Body of pancreas (tissue), 4 donors: Measurements from ENCODE around the gene GRIK3. TPM values are rescaled to one million over a fixed set of nuclear protein-coding genes. Genes with fewer than 3 reads are reported as not detected.

ENCODE experiments used
- ATAC-seq: fragments of 150-250 bp; one replicate; pipeline ENCODE4 v1.9.1; 2016
- DNase-seq, 4 donors: peaks; one replicate each; pipeline ENCODE4 v3.0.0-alpha.2; 2019
- H3K27ac ChIP-seq, 4 donors: fragments of 200-600 bp; sonication (generic); 1 replicate in 3 of 4; 2 replicates in 1 of 4; pipeline versions ENCODE4 v1.5.1 to v1.6.1; 2016 to 2019; ENCODE audit warnings: mild to moderate bottlenecking in 1 of 4, mixed read lengths in 1 of 4, moderate library complexity in 1 of 4
- H3K27me3 ChIP-seq, 2 donors: fragments of 200-600 bp; sonication (generic); one replicate each; pipeline ENCODE4 v1.6.0; 2016; ENCODE audit warnings: mild to moderate bottlenecking in 1 of 2
- H3K36me3 ChIP-seq, 2 donors: fragments of 200-600 bp; sonication (generic); replicated peaks in 1 of 2; 2 replicates each; pipeline ENCODE4 v1.5.1; 2016; ENCODE audit warnings: low read depth in 2 of 2; ENCODE audit not compliant: insufficient read depth in 1 of 2
- H3K4me1 ChIP-seq: fragments of 200-600 bp; sonication (generic); one replicate; pipeline ENCODE4 v1.6.0; 2016
- H3K4me3 ChIP-seq, 2 donors: fragments of 200-600 bp; sonication (generic); 1 replicate in 1 of 2; 2 replicates in 1 of 2; pipeline ENCODE4 v1.5.1; 2016 to 2019
- H3K9me3 ChIP-seq, 3 donors: fragments of 200-600 bp; sonication (generic); 1 replicate in 2 of 3; 2 replicates in 1 of 3; pipeline ENCODE4 v1.5.1; 2016
- POLR2A ChIP-seq, 3 donors: fragments of 450-650 bp; IDR thresholded peaks; one replicate each; pipeline ENCODE4 v1.6.1; 2016; ENCODE audit warnings: antibody characterized with exemption in 3 of 3, mild to moderate bottlenecking in 2 of 3
- WGBS, 2 donors: methylation state at CpG; one replicate each; pipeline ENCODE4 v1.1.5; 2017; 5-methylcytosine and 5-hydroxymethylcytosine counted together
- intact Hi-C: fragments of 100-400 bp; cut with DNase I; formaldehyde crosslinking; loops from one replicate; pipeline ENCODE4 v1.15.1; 2023
- total RNA-seq, 2 donors: library from RNA; depleted of rRNA; stranded (reverse); fragments of >200 nt; gene quantifications; one replicate each; pipeline ENCODE4 v1.1.0, GENCODE V29; 2016
- TF ChIP-seq, protein P1 (sequence below), 7 experiments: fragments of 450-650 bp in 4 of 7; fragments of 200-600 bp in 3 of 7; sonication (generic) in 3 of 7; IDR thresholded peaks; one replicate each; pipeline ENCODE4 v1.5.1; 2016 to 2019; ENCODE audit warnings: antibody characterized with exemption in 7 of 7

GRIK3 gene
- total RNA-seq, 2 donors from 2014 or later, result under 0.01 to 0.99 TPM

DNA sequence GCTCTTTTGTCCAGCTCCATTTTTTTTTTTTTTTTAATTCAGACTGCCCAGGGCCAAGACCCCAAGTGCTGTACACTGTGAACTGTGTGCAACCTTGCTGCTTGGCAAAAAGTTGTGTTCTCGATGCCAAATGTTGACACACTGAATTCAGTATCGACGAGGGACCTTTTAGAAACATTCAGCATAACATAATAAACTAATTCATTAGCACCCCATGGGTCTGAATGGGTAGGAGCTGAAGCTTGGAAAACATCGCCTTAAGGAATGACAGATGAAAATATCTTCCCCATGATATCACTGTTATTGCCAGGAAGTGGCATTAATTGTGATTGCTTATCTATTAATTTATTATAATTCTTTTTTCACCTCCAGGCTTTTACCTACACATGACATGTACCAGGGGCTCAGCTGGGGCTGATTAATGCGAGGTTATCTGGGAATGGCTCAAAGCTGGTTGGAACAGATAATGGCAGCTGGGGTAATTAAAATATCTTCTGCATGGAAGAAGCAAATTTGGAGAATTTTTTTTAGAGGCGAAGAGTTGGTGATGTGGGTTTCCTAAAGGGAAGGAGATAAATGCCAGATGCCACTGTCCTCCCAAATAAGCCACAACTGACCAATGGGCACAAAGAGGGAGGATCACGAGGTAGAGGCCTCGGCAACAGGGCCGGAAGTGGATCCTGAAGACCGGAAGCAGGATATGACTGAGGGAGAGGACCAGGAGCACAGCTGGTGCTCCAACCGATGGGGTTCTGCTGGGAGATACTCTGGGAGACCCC, 169.3 kb downstream of the GRIK3 start:
- ATAC-seq, result peak; percentile 30
- WGBS, 2 donors, result 52 to 55% methylated on average over 11 of the region's 11 CpGs
- intact Hi-C loops, result no loop called here
- TF ChIP-seq POLR2A (IDR thresholded peaks at IDR 0.05), result no peak
- TF ChIP-seq, protein P1, sequence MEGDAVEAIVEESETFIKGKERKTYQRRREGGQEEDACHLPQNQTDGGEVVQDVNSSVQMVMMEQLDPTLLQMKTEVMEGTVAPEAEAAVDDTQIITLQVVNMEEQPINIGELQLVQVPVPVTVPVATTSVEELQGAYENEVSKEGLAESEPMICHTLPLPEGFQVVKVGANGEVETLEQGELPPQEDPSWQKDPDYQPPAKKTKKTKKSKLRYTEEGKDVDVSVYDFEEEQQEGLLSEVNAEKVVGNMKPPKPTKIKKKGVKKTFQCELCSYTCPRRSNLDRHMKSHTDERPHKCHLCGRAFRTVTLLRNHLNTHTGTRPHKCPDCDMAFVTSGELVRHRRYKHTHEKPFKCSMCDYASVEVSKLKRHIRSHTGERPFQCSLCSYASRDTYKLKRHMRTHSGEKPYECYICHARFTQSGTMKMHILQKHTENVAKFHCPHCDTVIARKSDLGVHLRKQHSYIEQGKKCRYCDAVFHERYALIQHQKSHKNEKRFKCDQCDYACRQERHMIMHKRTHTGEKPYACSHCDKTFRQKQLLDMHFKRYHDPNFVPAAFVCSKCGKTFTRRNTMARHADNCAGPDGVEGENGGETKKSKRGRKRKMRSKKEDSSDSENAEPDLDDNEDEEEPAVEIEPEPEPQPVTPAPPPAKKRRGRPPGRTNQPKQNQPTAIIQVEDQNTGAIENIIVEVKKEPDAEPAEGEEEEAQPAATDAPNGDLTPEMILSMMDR (IDR thresholded peaks at IDR 0.05), result no peak
- H3K27ac ChIP-seq, result no peak overlapping the region
- H3K9me3 ChIP-seq, result no peaks in the 10 kb centered on the region
- no peaks in the 10 kb centered on the region for H3K4me1 ChIP-seq
- DNase-seq, result no peak
- H3K36me3 ChIP-seq, result no peaks in the 10 kb centered on the region
- H3K27me3 ChIP-seq, result no peaks in the 10 kb centered on the region
- H3K4me3 ChIP-seq, result no peak overlapping the region

DNA sequence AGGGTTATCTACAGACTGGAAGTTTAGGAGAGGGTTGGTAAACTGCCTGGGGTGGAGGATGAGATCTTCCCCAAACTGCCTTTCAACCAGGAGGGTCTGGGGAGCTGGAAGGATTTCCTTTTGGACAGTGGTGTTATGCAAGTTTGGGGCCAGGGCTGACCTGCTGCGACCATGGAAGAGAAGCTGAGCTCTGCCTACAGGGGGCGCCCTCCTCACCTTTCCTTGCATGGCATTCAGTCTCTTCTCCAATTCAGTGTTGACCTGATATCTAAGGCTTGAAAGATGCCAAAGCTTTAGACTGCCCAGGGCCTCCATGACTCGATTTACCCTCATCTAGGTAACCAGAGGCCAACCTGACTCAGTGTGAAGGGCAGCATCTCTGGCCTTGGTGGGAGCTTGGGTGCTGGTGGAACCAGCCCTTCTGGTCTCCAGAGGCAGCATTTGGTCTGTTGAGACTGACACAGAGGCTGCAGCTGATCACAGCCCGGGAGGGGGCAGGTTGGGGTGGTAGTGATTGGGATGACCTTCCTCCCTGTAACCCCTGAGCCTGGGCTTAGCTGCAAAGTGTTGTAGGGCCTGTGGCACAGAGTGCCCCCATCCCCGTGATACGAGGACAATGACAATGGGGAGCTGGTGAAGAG, 170.0 kb downstream of the GRIK3 start:
- ATAC-seq (no peak), DNase-seq (peak in 1 of 4 donors; percentile 13)
- H3K27ac ChIP-seq, result no peak overlapping the region
- TF ChIP-seq, protein P1 (IDR thresholded peaks at IDR 0.05), result peak in 2 of 7 experiments; percentile 5 to 11
- no peak for TF ChIP-seq POLR2A (IDR thresholded peaks at IDR 0.05)
- H3K4me1 ChIP-seq, result no peaks in the 10 kb centered on the region
- H3K4me3 ChIP-seq, result no peak overlapping the region
- H3K36me3 ChIP-seq, result no peaks in the 10 kb centered on the region
- 36 to 39% methylated on average over 5 to 6 of the region's 6 CpGs for WGBS, 2 donors
- H3K9me3 ChIP-seq, result no peaks in the 10 kb centered on the region
- H3K27me3 ChIP-seq, result no peaks in the 10 kb centered on the region
- intact Hi-C loops, result no loop called here

GRCh38 chr1:36863500-36863899, 170.8 kb downstream of the GRIK3 start:
- no peak for ATAC-seq
- 51 to 58% methylated on average over 5 of the region's 5 CpGs for WGBS, 2 donors

GRCh38 chr1:36863061-36863460, 171.3 kb downstream of the GRIK3 start:
- Histone ChIP-seq H3K4me1 (no peaks in the 10 kb centered on the region), H3K27me3 (no peaks in the 10 kb centered on the region), H3K27ac (no peak overlapping the region), H3K9me3 (no peaks in the 10 kb centered on the region), H3K4me3 (no peak overlapping the region), H3K36me3 (no peaks in the 10 kb centered on the region)
- intact Hi-C loops, result no loop called here
- 21 to 38% methylated on average over 3 of the region's 3 CpGs for WGBS, 2 donors
- ATAC-seq, result no peak
- no peak for DNase-seq
- TF ChIP-seq, protein P1 (IDR thresholded peaks at IDR 0.05), result no peak
- TF ChIP-seq POLR2A (IDR thresholded peaks at IDR 0.05), result no peak

More at GRCh38 chr1:36863500-36863899, 170.8 kb downstream of the GRIK3 start:
- no peak for DNase-seq
- no peaks in the 10 kb centered on the region for H3K27me3 ChIP-seq
- H3K36me3 ChIP-seq, result no peaks in the 10 kb centered on the region
- H3K4me1 ChIP-seq, result no peaks in the 10 kb centered on the region
- H3K27ac ChIP-seq, result no peak overlapping the region
- intact Hi-C loops, result no loop called here
- no peak overlapping the region for H3K4me3 ChIP-seq
- no peaks in the 10 kb centered on the region for H3K9me3 ChIP-seq
- no peak for TF ChIP-seq POLR2A (IDR thresholded peaks at IDR 0.05)
- TF ChIP-seq, protein P1 (IDR thresholded peaks at IDR 0.05), result no peak
